ENCODE results near the gene DENND2A.

Gene DENND2A

DNA sequence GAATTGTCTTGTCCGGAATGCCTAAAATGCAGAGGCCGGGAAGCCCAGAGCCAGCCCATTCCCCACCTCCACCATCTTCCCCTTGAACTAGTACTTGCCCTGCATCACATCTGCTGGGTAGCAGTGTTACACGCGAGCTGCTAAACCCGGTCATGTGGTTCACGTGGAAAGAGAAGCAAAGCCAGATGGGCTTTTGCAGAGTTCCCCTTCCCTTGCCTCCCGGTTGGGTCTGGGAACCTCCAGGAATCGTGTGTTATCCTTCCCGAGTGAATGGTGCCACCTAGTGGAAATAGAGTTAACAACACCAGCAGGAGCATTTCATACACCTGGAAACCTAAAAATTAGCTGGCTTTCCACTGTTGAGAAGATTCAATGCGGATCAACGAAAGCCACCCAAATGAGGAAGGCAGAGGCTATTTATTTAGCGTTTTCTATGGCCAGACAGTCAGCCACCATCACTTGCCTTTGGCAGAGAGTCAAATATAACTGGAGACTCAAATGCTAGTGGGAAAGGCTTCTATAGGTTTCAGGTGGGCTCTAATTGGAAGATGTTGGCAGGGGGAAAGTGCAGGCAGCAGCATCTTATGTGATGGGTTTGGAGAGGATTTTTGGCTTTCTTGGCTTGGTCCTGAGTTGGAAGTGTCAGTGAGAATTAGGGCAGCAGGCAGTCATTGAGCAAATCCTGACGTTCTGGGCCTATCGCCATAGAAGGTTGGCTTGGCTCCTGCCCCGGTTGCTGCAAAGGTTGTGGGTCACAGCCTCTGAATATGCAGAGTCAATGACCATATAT, 12.9 kb upstream of the DENND2A start:
- peak; percentile 27 to 54 for DNase-seq (ENCODE audit: low read depth in 1 of 2, low spot score in 1 of 2)
- Histone ChIP-seq H3K27ac (replicated peaks) (no peak overlapping the region), H3K4me3 (replicated peaks; ENCODE audit: insufficient read depth, low read length) (no peak overlapping the region), H3K27me3 (ENCODE audit: insufficient read depth, poor library complexity, severe bottlenecking) (no peaks in the 10 kb centered on the region)
- no peak for TF ChIP-seq POLR2AphosphoS5 (IDR thresholded peaks at IDR 0.05; ENCODE audit: low read depth)
- TF ChIP-seq SPI1 (IDR thresholded peaks at IDR 0.05; ENCODE audit: borderline replicate concordance, low read depth): no peak
- TF ChIP-seq, protein P1, sequence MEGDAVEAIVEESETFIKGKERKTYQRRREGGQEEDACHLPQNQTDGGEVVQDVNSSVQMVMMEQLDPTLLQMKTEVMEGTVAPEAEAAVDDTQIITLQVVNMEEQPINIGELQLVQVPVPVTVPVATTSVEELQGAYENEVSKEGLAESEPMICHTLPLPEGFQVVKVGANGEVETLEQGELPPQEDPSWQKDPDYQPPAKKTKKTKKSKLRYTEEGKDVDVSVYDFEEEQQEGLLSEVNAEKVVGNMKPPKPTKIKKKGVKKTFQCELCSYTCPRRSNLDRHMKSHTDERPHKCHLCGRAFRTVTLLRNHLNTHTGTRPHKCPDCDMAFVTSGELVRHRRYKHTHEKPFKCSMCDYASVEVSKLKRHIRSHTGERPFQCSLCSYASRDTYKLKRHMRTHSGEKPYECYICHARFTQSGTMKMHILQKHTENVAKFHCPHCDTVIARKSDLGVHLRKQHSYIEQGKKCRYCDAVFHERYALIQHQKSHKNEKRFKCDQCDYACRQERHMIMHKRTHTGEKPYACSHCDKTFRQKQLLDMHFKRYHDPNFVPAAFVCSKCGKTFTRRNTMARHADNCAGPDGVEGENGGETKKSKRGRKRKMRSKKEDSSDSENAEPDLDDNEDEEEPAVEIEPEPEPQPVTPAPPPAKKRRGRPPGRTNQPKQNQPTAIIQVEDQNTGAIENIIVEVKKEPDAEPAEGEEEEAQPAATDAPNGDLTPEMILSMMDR (IDR thresholded peaks at IDR 0.05; ENCODE audit: insufficient read depth, low read length): peak; percentile 83
- no peak for TF ChIP-seq REST (IDR thresholded peaks at IDR 0.05; ENCODE audit: insufficient replicate concordance, low read depth)
- TF ChIP-seq GABPA (IDR thresholded peaks at IDR 0.05; ENCODE audit: low read depth): no peak

DNA sequence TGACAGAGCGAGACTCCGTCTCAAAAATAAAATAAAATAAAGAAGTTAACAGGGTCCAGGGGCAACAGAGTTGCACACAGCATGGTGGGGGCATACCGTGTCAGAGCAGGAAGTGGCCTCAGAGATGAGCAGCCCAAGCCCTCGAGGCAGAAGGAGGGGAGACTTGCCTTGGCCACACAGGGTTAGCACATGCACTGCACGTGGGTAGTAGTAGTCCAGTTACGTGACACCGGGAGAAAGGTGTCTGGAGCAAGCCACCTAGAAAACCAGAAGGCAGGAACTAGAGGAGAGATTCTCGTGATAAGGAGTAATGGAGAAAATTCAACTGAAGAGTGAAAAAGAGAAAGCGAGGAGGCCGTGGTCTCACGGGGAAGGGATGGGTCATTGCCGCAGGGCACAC, 9.8 kb upstream of the DENND2A start:
- no peaks in the 10 kb centered on the region for H3K27me3 ChIP-seq (ENCODE audit: insufficient read depth, poor library complexity, severe bottlenecking)
- no peak overlapping the region for H3K27ac ChIP-seq (replicated peaks)
- H3K4me3 ChIP-seq (replicated peaks; ENCODE audit: insufficient read depth, low read length): no peak overlapping the region
- TF ChIP-seq GABPA (IDR thresholded peaks at IDR 0.05; ENCODE audit: low read depth) (no peak), REST (IDR thresholded peaks at IDR 0.05; ENCODE audit: insufficient replicate concordance, low read depth) (no peak), SPI1 (IDR thresholded peaks at IDR 0.05; ENCODE audit: borderline replicate concordance, low read depth) (no peak), POLR2AphosphoS5 (IDR thresholded peaks at IDR 0.05; ENCODE audit: low read depth) (no peak)
- TF ChIP-seq, protein P1 (IDR thresholded peaks at IDR 0.05; ENCODE audit: insufficient read depth, low read length): no peak
- DNase-seq (ENCODE audit: low read depth in 1 of 2, low spot score in 1 of 2): no peak

DNA sequence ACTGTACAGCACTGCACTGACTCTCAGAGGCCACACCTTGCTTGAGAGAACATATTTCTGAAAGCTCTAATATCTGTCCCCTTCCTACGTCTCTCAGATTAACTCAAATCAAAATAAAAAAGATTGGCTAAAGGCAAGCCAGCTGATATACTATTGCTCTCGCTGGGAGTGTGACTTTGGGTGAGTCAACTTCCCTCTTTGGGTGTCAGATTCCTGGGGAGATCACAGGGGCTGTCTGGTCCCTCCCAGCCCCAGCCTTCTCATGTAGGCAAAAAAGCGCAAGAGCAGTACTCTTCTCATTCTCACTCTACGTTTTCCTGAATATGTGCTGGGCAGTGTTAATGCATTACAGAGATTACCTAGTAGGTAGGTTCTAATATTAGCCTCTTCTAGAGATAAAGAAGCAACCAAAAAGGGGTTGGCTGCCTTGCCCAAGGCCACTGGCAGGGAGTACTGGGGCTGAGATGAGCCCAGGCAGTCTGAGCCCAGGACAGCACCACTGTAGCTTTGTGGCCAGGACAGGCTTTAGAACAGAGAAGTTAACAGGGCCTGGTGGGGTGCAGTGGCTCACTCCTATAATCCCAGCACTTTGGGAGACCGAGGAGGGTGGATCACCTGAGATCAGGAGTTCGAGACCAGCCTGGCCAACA, 9.1 kb upstream of the DENND2A start:
- TF ChIP-seq REST (IDR thresholded peaks at IDR 0.05; ENCODE audit: insufficient replicate concordance, low read depth): no peak
- no peak for TF ChIP-seq SPI1 (IDR thresholded peaks at IDR 0.05; ENCODE audit: borderline replicate concordance, low read depth)
- TF ChIP-seq GABPA (IDR thresholded peaks at IDR 0.05; ENCODE audit: low read depth): no peak
- TF ChIP-seq POLR2AphosphoS5 (IDR thresholded peaks at IDR 0.05; ENCODE audit: low read depth): no peak
- TF ChIP-seq, protein P1 (IDR thresholded peaks at IDR 0.05; ENCODE audit: insufficient read depth, low read length): no peak
- DNase-seq (ENCODE audit: low read depth in 1 of 2, low spot score in 1 of 2): no peak

More for the DNA sequence above, 9.1 kb upstream of the DENND2A start:
- H3K27ac ChIP-seq (replicated peaks): no peak overlapping the region
- no peaks in the 10 kb centered on the region for H3K27me3 ChIP-seq (ENCODE audit: insufficient read depth, poor library complexity, severe bottlenecking)
- no peak overlapping the region for H3K4me3 ChIP-seq (replicated peaks; ENCODE audit: insufficient read depth, low read length)

Measured in HL-60 (cell line).